H1 (cell line): ENCODE results near the gene POM121L2. TPM values are rescaled to one million over a fixed set of nuclear protein-coding genes. Genes with fewer than 3 reads are reported as not detected.

ENCODE experiments used
- CHD2 ChIP-seq: IDR thresholded peaks from 2 replicates; pipeline ENCODE4 v1.6.1; 2012; ENCODE audit warnings: low read length, improper control_type of control experiment
- CHD7 ChIP-seq: fragments of 300-600 bp; sonication (generic); IDR thresholded peaks from 2 replicates; pipeline ENCODE4 v1.7.1; 2012; ENCODE audit warnings: low read length, moderate library complexity, mild to moderate bottlenecking, inconsistent platforms; ENCODE audit not compliant: insufficient replicate concordance
- polyA plus RNA-seq, 7 experiments: library from polyadenylated mRNA; depleted of rRNA in 3 of 7; stranded (reverse) in 5 of 7; unstranded in 2 of 7; fragments of >200 nt in 5 of 7; fragments of 200-250 nt in 2 of 7; gene quantifications; 1 replicate in 5 of 7; 2 replicates in 1 of 7; 4 replicates in 1 of 7; pipeline versions ENCODE4 v1.2.1 to v1.2.3, GENCODE V29; 2011 to 2013; ENCODE audit warnings: missing spikeins in 2 of 7, mixed read lengths in 2 of 7
- total RNA-seq: library from RNA; stranded (reverse); fragmentation: NEBNext Ultra II Directional; extraction: Animal tissue kit (Norgen Biotek cat#: 25700); gene quantifications from 2 replicates; pipeline ENCODE4 v1.2.1, GENCODE V29; 2021

Gene POM121L2
- total and polyA plus RNA-seq, 2 of the 8 experiments (the other 6 are each of a cell fraction or from before 2014, with no cell fraction given), result 0.05 to 0.09 TPM

GRCh38 chr6:27268803-27269202 lies 43.3 kb downstream of the POM121L2 start (continued):
- TF ChIP-seq CHD7 (no peak), CHD2 (no peak)
